Duodenal mucosa (tissue), 2 donors: ENCODE data around the gene MED10.

Experiments used
- H3K27ac ChIP-seq: one replicate; pipeline ENCODE4 v1.7.0; 2013; ENCODE audit warnings: low read depth, low read length
- H3K27me3 ChIP-seq, 2 donors: one replicate each; pipeline ENCODE4 v1.7.0; 2013; ENCODE audit warnings: low read length in 2 of 2, control low read depth in 1 of 2; ENCODE audit not compliant: insufficient read depth in 2 of 2, control insufficient read depth in 1 of 2
- H3K36me3 ChIP-seq, 2 donors: one replicate each; pipeline ENCODE4 v1.7.0; 2013; ENCODE audit warnings: low read length in 2 of 2, control low read depth in 1 of 2; ENCODE audit not compliant: insufficient read depth in 2 of 2, control insufficient read depth in 1 of 2
- H3K4me1 ChIP-seq, 2 donors: one replicate each; pipeline ENCODE4 v1.7.0; 2013; ENCODE audit warnings: low read length in 2 of 2, control low read depth in 1 of 2; ENCODE audit not compliant: insufficient read depth in 2 of 2, control insufficient read depth in 1 of 2
- H3K4me3 ChIP-seq, 2 donors: one replicate each; pipeline ENCODE4 v1.7.0; 2013; ENCODE audit warnings: low read length in 2 of 2, low read depth in 1 of 2
- H3K9ac ChIP-seq, 2 donors: one replicate each; pipeline ENCODE4 v1.7.0; 2013; ENCODE audit warnings: low read length in 2 of 2, low read depth in 1 of 2
- H3K9me3 ChIP-seq, 2 donors: one replicate each; pipeline ENCODE4 v1.7.0; 2013; ENCODE audit warnings: low read length in 2 of 2, control low read depth in 1 of 2; ENCODE audit not compliant: control insufficient read depth in 1 of 2

MED10 gene

DNA sequence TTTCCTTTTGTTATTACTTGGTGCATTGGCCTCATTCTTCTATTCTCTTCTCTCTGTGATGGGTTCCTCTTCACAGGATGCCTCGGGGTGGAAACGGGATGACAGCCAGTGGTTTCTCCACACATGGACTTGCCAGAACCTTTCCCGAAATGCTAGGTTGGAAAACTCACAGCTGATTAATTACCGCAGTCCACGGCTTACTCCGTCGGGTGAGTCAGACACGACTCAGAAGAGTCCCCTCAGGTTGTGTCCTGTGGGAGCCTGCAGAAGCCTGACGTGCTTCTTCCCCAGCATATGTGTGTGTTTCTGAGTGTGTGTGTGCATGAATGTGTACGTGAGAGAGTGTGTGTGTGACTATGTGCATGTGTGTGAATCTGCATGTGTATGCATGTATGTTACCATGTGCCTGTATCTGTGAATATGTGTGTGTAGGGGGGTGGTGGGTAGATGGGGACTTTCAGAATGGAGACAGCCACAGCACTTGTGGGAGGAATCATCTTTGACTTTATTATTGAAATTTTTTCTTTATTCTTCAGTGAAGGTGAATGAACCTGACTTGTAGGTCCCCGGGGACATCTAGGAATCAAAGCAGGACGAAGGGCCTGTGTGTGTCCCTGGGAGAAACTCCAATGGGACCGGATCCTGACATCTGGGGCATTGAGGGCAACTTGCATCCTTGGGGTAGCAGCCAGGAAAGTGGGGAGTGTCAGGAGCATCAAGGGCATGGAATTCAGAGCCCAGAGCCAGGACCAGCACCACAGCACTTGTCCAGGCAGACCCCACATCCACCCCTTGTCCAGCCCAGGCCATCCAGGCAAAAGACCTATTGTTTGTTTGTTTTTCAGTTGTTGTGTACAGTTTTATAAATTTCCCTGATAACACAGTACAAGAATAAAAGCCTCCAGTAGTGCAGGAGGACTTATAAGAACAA is 21.9 kb upstream of the MED10 start:
- H3K4me3 ChIP-seq = no peak overlapping the region
- no peaks in the 10 kb centered on the region for H3K27me3 ChIP-seq
- no peaks in the 10 kb centered on the region for H3K36me3 ChIP-seq
- no peaks in the 10 kb centered on the region for H3K4me1 ChIP-seq
- no peaks in the 10 kb centered on the region for H3K9me3 ChIP-seq
- H3K27ac ChIP-seq = no peak overlapping the region
- H3K9ac ChIP-seq = no peak overlapping the region

DNA sequence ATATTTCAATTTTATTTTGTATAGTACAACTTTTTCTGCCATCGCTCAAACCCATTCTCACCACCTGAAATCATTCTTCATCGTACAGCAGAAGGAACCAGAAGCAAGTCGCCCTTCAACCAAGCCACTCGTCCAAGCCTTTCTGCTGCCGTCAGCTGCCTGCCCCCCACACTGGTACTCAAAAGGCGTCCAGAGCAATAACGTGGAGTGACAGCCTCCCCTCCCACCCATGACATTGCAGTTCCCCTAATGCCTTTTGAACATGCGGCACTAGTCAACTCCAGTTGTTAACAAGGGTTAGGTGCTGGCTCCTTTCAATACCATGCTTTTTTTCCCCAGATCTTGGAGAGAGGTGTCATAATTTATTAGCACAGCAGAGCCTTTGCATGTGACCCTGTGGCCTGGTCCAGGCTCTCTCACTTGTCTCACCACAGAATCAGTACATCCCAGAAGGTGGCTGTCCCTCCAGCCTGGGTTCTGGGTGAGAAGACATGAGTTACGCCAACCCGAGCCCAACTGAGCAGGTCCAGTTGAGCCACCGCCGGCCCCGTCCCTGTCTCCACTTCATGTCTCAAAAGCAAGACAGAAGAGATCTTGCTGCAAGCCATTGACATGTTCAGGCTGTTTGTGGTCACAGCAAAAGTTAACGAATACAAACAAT is 20.4 kb upstream of the MED10 start:
- Histone ChIP-seq H3K36me3 (no peaks in the 10 kb centered on the region), H3K4me3 (no peak overlapping the region), H3K27me3 (no peaks in the 10 kb centered on the region), H3K4me1 (no peaks in the 10 kb centered on the region), H3K9me3 (no peaks in the 10 kb centered on the region), H3K9ac (no peak overlapping the region), H3K27ac (no peak overlapping the region)

DNA sequence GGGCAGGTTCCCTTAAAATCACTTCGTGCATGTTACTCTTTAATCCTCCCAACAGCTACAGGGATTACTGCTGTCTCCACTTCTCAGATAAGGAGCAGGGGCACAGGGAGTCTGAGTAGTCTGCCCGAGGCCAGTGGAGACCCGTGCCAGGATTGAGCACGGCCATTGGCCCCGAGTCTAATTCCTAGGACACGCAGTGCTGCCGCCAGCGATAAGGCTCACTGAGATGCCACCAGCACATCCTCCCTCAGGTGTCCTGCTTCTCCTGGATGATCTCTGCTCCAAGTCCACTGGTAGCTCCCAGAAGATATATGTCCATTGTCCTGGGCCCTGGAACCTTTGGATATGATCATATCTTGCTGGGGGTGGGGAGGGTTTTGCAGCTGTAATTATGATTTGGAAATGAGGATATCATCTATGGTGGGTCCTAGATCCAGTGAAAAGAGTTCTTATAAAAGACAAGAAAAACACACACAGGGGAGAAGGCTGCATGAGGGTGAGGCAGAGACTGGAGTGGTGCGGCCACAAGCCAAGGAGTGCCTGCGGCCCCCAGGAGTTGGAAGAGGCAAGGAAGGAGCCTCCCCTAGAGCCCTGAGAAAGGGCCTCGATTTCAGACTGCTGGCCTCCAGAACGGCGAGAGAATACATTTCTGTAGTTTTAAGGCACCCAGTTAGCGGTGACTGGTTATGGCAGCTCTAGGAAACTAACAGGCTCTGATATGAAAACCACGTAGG is 19.4 kb upstream of the MED10 start:
- Histone ChIP-seq H3K4me1 (no peaks in the 10 kb centered on the region), H3K27ac (no peak overlapping the region), H3K27me3 (no peaks in the 10 kb centered on the region), H3K36me3 (no peaks in the 10 kb centered on the region), H3K9ac (no peak overlapping the region), H3K4me3 (no peak overlapping the region), H3K9me3 (no peaks in the 10 kb centered on the region)

DNA sequence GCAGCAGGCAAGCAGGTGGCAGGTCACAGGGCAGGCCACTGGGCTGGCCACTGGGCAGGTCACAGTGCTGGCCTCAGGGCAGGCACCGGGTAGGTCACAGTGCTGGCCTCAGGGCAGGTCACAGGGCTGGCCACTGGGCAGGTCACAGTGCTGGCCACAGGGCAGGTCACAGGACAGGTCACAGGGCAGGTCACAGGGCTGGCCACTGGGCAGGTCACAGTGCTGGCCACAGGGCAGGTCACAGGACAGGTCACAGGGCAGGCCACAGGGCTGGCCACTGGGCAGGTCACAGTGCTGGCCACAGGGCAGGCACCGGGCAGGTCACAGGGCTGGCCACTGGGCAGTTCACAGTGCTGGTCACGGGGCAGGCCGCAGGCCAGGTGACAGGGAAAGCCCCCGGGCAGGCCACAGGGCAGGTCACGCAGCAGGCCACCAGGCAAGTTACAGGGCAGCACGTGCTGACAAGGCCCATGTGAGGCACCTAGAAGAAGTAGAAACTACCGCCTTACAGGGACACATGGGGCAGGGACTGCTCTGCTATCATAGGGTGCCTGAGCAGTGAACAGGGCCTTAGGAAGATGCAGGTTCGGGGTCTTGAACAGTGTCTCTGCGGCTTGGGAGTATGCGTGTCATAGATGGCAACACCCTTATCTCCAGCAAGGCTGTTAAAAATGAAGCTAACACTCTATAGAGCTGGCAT is 18.6 kb upstream of the MED10 start:
- Histone ChIP-seq H3K4me3 (no peak overlapping the region), H3K27me3 (peaks cover 0 to 3% of the 10 kb centered on the region in 2 donors), H3K9ac (no peak overlapping the region), H3K4me1 (no peaks in the 10 kb centered on the region), H3K9me3 (no peaks in the 10 kb centered on the region), H3K36me3 (no peaks in the 10 kb centered on the region), H3K27ac (no peak overlapping the region)

DNA sequence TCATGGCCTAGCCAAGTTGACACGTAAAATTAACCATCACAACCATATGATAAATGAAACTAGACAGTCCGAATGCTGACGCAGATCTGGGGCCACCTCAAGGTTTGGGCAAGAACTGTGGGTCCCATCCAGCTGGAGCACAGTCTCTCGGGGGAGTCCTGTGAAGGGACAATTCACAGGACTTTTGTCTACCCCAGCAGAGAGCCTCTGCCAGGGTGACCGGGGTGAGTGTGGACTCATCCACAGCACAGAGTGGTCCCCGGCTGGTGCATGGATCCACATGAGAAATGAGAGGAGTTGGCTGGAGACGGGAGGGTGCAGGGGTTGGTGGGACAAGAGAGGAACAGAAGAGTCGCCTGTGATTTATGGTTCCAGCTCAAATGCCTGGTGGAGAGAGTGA is 17.7 kb upstream of the MED10 start:
- no peak overlapping the region for H3K4me3 ChIP-seq
- H3K27ac ChIP-seq = no peak overlapping the region
- no peaks in the 10 kb centered on the region for H3K36me3 ChIP-seq
- H3K4me1 ChIP-seq = no peaks in the 10 kb centered on the region
- H3K9ac ChIP-seq = no peak overlapping the region
- no peaks in the 10 kb centered on the region for H3K9me3 ChIP-seq
- peaks cover 0 to 3% of the 10 kb centered on the region in 2 donors for H3K27me3 ChIP-seq

DNA sequence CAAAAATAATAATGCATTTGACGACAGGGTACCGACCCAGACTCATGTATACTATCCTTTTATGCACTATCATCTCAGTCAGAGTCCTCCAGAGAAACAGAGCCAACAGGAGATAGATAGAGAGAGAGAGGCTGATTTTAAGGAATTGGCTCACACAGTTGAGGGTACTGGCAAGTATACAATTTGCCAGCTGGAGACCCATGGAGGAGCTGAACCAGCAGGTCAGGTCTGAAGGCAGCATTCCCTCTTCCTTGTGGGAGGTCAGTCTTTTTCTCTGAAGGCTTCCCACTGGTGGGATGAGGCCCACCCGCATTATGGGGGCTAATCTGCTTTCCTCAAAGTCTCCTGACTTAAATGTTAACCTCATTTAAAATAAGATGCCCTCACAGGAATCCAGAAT is 17.3 kb upstream of the MED10 start:
- Histone ChIP-seq H3K27ac (no peak overlapping the region), H3K9me3 (no peaks in the 10 kb centered on the region), H3K27me3 (peaks cover 0 to 3% of the 10 kb centered on the region in 2 donors), H3K9ac (no peak overlapping the region), H3K36me3 (no peaks in the 10 kb centered on the region), H3K4me3 (no peak overlapping the region), H3K4me1 (no peaks in the 10 kb centered on the region)

DNA sequence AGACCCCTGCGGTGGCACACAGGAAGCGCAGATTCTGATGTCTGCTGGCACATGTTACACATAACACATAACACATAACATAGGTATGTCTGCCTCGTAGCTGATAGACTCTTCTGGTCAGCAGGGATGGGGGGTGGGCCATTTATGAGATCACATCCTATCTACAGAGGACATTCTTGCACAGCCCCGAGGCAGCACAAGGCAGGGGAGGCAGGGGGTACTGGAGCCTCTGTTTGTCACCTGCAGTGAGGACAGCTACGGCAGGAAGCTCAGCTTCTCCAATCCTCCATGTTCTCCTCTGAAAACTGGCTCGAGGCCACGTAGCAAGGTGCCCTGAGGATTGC is 16.7 kb upstream of the MED10 start:
- Histone ChIP-seq H3K27me3 (peaks cover 0 to 3% of the 10 kb centered on the region in 2 donors), H3K4me3 (no peak overlapping the region), H3K9me3 (no peaks in the 10 kb centered on the region), H3K36me3 (no peaks in the 10 kb centered on the region), H3K9ac (no peak overlapping the region), H3K27ac (no peak overlapping the region), H3K4me1 (no peaks in the 10 kb centered on the region)

DNA sequence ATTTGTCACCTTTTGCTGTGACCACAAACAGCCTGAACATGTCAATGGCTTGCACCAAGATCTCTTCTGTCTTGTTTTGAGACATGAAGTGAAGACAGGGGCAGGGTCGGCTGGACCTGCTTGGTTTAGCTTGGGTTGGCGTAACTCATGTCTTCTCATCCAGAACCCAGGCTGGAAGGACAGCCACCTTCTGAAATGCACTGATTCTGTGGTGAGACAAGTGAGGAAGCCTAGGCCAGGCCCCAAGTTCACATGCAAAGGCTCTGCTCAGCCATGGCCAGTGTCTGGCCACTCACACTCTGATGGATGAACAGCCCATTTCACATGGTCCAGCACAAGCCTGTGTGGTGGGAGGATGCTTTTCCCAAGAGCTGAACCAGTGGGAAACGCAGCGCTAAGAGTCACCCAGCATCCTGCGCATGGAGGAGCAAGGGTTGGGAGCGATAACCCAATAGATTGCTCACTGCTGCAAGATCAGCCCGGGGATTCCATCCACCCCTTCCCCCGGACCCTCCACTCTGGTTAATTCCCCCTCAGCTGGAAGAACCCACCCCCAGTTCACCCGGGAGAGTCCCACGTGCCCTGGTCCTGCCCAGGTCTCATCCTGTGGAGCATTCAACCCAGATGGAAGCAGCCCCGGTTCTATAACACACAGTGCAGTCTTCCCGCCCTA is 16.2 kb upstream of the MED10 start:
- peaks cover 0 to 3% of the 10 kb centered on the region in 2 donors for H3K27me3 ChIP-seq
- H3K4me3 ChIP-seq = no peak overlapping the region
- H3K4me1 ChIP-seq = no peaks in the 10 kb centered on the region
- no peaks in the 10 kb centered on the region for H3K36me3 ChIP-seq
- no peak overlapping the region for H3K9ac ChIP-seq
- no peaks in the 10 kb centered on the region for H3K9me3 ChIP-seq
- H3K27ac ChIP-seq = no peak overlapping the region

DNA sequence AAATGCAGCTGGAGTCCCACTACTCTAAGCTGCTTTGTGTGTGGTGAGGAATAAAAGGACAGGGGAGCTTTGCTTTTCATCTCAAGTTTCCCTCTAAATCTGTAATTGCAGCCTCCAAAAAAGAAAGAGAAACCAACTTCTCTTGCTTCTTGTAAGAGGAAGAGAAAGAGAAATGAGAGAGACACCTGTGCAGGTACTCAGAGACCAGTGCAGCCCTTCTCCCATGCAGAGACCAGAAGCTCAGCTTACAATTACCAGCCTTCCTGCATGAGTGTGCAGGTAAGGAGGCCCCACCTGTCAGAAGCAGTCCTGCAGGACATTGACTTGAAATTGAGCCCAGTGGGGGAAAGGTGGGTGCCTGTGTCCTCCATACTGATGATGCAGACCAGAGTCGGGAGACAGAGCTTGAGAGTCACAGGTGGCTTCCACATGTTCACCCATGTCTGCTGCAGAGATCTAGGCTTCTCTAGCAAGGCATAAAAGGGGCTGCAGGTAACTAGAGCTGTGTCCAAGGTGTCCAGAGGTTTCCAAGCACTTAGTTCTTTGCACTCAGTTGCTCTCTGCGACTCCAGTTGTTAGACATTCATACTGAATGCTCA is 15.3 kb upstream of the MED10 start:
- no peak overlapping the region for H3K9ac ChIP-seq
- H3K27me3 ChIP-seq = peaks cover 0 to 3% of the 10 kb centered on the region in 2 donors
- H3K36me3 ChIP-seq = no peaks in the 10 kb centered on the region

More for the DNA sequence above, 15.3 kb upstream of the MED10 start:
- no peak overlapping the region for H3K4me3 ChIP-seq
- no peak overlapping the region for H3K27ac ChIP-seq
- no peaks in the 10 kb centered on the region for H3K4me1 ChIP-seq
- no peaks in the 10 kb centered on the region for H3K9me3 ChIP-seq
